Pulmonary artery endothelial cell (primary cell): ENCODE data around the gene FARP1. TPM values are rescaled to one million over a fixed set of nuclear protein-coding genes. Genes with fewer than 3 reads are reported as not detected.

Experiments
- DNase-seq: peaks from one replicate; pipeline ENCODE4 v3.0.0-alpha.2; 2011; ENCODE audit warnings: low read depth, low spot score
- total RNA-seq: library from RNA; depleted of rRNA; stranded (reverse); fragments of >200 nt; gene quantifications from 2 replicates; pipeline ENCODE4 v1.2.3, GENCODE V29; 2014

The FARP1 gene
- total RNA-seq, 1 donor from 2014 or later: 18.9 TPM

DNA sequence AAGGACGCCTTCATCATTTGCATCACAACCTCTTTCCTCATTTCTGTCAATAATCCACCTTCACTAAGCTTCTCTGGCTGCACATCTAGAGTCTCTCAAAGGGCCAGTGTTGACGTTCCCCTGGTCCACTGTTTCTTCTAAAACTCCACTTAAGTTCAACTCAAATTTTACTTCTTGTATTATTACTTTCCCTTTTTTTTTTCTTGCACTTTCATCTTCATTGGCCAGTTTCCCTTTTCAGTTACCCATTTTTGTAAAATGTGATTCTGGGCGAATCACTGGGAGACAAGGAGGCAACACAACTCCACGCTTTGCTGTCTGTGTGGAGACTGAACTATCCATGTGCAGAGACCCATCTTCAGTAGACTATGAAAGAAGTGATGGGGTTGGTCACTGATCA, 162.8 kb downstream of the FARP1 start:
- DNase-seq: no peak

DNA sequence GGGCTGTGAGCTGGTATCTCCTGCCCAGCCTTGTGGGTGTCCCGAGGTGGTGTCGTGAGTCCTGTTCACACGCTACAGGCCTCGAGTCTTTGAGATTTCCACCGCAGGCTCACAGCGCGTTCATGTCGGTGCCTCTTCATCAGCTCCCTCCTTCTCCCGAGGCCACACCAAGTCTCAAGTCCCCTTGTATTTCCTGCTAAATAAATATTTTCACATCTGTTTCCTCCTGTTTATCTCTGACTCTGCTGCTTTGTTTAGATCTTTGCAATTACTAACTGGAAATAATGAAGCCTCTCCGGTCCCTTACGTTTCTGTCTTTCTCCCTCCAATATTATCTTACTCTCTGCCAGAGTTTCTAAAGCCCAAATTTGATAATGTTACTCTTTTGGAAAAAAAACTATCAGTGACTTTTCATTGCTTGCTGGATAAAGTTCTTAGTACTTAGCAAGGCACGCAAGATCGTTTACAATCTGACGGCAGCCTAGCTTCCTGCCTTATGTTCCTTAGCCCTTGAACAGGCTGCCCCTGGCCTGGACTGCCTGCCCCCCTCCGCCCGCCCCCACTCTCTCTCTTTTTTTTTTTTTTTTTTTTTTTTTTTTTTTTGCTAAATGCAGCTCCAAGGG, 164.7 kb downstream of the FARP1 start:
- peak; percentile 20 for DNase-seq

DNA sequence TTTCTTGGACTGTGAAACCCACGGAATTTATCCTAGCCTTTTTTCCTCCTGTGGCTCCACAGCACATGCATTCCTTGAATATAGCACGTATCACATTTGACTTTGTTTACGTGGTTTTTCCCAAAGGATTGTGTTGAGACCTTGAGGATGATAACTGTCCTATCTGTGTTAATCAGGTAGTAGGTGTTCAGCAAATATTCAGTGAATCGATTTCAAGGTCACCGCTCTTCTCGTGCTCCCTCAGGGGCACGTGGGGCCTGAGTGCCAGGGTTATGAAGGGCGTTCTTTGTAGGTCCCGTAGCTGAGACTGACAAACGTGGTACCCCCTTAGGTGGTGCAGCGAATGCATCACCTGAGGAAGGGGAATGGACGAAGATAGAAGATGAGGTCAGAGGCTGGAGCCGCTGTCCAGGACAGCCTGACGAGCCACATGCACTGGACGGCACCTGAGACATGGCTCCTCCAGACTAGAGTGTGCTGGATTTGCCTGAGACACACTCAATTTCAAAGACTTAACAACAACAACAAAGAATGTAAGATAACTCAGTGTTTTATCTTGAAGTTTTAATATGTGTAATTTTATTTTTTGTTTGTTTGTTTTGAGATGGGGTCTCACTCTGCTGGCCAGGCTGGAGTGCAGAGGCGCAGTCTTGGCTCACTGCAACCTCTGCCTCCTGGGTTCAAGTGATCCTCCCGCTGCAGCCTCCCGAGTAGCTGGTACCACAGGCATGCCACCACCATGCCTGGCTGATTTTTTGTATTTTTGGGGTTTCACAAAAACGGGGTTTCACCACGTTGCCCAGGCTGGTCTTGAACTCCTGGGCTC, 165.4 kb downstream of the FARP1 start:
- no peak for DNase-seq

DNA sequence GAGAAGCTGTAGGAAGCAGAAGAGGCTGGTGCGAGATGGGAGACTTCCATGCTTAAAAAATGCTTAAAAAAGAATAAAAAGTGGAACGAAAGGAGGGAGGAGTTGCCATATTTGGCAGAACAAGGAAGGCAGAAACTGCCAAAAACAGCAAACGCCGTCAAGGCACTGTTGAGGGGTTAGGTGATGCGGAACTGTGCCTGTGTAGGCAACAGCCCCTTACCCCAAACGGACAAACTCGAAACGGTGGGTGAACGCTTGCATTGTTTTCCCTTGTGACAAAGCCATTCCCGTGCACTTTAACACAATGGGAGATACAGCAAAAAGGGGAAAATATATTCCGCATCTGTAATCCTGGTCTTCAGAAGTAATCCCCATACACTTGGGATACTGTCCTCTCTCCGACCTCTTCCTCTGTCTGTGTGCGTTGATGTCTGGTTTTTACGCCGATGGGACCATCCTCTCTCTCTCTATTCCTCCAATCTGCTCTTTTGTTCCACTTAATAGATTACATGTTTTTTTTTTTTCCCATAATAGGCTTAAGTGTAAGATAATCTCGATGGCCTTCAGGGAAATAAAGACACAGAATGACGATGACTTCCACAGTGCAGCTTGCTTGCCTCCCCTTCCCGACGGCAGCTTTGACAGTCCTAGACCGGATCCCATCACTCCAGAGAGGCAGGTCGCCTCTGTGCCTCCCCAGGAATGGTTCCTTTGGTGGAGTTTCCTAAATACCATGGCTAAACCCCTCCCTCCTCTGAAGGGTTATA, 166.9 kb downstream of the FARP1 start:
- no peak for DNase-seq

DNA sequence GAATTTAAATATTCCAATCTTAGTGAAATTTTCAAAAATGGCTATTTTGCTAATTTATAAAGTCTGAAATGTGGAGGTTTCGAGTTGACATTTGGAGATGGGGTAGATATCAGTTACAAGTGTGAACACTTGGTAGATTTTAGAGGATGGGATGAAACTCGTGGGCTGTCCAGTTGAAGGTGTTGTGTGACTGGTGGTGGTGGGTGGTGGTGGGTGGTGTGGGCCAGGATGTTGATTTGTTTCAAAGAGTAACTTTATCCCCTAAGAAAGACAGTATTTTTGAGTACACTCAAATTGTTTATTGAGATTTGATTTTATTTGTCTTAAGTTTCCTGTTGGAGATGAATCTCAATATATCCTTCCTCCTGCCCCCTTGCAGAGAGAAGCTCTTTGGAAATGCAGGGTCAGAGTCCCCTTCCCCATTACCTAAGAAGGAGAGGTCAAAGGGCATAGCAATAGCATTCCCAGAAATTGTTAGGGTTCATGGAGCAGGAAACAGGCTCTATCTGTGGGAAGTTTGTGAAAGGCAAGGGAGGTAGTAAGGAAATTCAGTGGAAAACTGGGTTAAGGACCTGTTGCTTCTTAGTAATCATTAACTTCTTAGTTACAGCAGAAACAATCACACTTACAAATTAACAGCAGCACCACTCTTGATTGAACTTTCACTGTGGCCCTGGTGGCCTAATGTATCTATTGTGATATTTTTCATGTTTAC, 167.7 kb downstream of the FARP1 start:
- no peak for DNase-seq

DNA sequence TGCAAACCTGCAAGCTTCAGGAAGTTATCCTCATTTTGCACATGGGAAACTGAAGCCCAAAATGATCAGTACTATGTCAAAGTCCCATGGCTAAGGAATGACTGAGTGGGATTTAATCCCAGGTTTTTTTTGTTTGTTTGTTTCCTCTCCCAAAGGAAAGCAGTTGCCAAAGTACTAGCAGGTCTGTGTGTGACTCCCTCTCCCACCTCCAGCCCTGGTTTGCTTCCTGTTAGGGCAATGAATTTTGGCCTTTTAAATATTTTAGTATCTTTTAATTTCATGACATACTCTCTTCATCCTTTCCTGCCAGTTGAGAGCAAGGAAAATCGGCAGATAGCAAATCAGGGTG, 168.3 kb downstream of the FARP1 start:
- DNase-seq: no peak

DNA sequence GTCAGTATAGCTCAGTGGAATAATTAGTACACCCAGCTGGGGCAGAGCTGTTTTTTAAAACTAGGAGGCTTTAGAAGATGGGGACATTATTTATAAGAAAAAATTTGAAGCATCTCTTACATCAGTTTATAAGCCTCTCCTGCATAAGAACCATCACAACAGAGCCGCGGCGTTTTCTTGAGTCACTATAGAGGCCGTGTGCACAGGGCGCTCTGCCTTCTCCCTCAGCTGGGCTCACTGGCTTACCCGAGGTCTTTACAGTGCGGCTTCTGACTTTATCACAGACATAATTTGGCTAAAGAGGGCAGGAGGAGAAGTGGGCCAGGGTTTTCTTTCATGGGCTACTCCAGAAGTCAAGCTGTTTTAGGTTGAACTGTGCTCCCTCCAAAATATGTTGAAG, 169.7 kb downstream of the FARP1 start:
- no peak for DNase-seq

DNA sequence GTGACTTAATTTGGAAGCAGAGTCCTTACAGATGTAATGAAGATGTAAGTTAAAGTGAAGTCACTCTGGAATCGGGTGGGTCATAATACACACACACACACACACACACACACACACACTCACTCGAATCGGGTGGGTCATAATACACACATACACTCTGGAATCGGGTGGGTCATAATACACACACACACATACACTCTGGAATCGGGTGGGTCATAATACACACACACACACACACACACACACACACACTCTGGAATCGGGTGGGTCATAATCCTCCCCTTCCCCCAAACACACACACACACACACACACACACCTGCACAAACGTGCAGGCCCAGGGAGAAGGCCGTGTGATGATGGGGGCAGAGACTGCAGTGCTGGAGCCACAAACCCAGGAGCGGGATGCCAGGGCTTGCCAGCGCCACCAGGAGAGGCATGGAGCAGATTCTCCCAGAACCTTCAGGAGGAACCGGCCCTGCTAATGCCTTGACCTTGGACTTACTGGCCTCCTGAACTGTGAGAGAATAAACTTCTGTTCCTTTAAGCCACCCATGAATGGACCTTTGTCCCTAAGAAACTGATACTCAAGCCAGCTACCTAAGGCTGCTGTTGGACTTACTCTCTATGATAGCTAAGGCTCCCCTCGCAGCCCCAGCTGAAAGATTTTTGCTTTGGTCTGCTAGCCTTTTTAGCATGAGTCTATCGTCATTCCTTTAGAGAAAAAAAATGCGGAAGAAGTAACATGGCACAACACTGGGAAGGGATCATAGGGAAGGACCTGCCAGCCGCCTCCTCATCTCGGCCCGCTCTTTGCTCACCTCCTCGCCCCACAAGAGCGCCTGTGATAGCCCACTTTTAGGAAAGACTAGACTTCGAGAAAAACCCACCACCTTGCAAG, 170.4 kb downstream of the FARP1 start:
- DNase-seq: no peak

DNA sequence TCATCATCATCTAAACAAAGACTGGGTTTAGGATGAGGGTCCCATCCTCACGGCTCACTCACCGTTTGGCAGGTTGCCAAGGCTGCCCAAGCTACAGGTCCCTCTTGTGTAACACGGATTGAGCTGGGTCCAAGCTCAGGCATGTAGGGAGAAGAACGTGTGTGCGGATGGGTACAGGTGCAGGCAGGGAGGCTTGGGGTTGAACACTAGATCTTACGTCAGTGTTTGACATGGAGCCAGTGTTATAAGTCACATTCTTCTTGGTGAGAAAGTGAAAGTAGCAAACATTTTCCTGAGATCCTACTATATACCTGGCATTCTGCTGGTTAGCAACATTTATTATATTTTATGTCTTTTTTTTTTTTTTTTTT, 171.0 kb downstream of the FARP1 start:
- DNase-seq: no peak

DNA sequence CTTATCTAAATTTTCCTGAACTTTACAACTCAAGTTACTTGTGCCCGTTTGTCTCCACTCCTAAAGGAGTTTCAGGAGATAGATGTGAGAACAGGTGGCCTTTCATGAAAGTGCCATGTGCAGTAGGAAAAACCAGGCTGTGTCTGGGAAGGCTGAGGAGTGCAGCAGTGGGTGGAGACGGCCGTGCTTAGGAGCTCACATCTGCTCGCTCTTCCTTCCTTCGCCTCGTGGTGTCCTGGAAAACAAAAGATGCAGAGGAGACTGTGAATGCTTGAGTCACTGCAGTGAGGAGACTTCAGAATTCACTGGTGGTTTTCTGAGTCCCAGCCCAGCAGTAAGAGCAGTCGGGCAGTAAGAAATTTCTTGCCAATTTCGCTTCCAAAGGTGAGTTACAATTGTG, 172.6 kb downstream of the FARP1 start:
- peak; percentile 13 for DNase-seq

DNA sequence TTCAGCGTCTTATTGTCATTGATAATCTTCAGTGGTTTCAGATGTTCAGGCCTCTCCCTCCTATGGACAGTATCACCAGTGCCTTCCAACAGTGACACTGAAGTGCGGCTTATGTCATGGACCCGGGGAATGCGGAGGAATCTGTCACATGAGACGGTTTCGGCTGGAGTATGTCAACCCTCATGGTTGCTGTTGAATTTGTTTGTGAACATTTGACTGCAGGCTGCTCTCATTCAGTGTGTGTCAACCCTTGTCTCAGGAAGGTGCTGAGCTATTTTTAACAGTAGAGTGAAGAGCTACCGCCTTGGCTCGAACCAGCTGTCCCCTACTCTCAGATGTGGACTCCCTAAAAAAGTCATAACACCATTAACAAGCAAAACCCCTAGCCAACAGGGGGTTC, 173.0 kb downstream of the FARP1 start:
- no peak for DNase-seq

DNA sequence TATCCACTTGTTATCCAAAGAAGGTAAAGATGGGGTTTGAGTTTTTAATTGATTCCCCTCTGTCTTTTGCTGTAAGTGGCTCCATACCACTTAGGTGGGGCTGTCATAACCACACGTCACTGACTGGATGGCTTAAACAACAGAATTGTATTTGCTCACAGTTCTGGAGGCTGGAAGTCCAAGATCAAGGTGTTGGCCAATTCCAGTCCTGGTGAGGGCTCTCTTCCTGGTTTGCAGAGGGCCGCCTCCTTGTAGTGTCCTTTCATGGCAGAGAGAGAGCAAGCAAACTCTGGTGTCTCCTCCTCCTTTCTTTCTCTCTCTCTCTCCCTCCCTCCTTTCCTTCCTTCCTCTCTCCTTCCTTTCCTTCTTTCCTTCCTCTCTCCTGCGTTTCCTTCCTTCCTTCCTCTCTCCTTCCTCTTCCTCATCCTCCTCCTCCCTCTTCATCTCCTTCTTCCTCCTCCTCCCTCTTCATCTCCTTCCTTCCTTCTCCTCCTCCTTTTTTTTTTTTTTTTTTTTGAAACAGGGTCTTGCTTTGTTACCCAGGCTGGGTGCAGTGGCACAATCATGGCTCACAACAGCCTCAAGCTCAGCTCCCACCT, 174.8 kb downstream of the FARP1 start:
- DNase-seq: no peak

DNA sequence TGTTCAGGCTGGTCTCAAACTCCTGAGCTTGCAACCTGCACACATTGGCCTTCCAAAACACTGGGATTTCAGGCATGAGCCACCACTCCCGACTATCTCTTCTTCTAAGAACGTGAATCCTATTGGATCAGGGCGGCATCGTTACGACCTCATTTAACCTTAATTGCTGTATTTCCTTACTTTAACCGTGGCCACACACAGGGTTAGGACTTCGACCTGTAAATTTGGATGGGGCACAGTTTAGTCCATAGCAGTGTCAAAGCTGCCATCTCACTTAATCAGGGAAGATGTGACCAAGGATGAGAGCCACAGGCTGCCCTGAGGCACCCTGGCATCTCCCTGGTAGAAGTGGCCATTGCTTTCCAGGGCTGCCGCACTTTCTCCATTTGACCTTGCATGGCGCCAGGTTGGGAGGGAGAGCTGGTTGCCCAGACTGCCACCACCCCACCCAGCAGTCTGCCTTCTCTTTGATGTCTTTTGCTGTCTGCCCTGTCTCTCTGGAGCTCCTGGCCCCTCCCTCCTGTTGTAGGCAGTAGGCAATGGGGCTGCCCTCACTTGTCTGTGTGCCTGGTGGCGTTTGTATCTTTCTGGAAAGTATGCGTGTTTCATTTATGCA, 175.5 kb downstream of the FARP1 start:
- DNase-seq: no peak

DNA sequence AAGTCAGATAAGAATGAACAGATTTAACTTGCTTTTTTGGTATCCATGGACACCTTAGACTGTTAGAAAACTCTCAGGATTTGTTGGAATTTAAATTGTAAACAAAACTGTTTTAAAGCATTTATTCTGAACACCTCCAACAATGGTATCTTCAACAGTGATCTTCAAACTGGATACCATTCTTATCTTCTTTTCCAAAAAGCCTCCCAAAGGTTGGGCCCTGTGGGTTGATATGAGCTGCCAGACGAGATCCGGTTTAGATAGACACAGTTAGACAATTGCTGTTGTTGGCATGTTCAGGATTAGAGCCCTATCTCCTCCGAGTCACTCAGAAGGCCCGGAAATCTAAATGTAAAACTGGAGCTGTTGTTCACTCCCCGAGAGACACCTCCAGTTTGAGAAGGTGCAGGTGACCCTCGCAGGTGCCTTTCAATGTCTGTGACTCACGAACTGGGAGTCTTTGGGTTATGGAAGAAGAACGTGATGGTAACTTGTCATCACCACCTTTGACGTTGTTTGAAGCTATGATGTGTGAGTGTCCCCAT, 177.7 kb downstream of the FARP1 start:
- no peak for DNase-seq

DNA sequence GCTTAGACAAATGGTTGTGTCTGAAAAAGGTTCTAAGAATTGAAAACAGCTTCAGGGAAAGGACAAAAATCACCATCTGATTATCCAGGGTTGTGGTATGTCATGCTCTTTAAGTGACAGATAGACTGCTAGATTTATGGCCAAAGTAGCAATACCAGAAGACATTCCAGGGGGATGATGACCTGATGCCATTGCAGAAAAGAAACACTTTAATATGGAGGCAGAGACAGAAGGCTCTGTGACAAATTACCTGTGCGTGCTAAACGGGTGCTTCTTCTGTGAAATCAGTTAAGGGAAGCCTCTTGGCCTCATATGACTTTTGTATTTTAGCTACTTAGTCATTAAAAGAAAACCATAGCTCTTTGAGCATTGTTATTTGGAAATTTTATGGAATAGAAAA, 178.5 kb downstream of the FARP1 start:
- no peak for DNase-seq

DNA sequence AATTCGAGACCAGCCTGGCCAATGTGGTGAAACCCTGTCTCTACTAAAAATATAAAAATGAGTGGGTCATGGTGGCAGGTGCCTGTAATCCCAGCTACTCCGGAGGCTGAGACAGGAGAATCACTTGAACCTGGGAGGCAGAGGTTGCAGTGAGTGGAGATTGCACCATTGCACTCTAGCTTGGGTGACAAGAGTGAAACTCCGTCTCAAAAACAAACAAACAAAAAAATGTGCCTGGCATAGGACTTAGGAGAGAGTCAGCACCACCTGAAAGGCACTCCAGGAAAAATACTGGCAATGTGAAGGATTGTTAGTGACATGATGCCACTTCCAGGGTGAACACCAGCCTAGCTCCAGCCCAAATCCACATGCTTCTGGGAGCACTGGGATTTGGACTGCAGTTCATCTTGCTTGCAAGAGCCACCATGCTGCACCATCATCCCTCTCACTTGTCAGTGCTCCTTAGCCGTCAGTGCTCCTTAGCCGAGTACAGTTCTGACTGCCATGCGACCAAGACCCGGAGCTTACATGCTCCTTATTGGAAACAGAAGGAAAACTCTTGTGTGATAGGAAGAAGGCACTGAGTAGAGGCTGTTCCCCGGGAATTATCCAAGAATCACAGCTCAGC, 179.3 kb downstream of the FARP1 start:
- DNase-seq: no peak

DNA sequence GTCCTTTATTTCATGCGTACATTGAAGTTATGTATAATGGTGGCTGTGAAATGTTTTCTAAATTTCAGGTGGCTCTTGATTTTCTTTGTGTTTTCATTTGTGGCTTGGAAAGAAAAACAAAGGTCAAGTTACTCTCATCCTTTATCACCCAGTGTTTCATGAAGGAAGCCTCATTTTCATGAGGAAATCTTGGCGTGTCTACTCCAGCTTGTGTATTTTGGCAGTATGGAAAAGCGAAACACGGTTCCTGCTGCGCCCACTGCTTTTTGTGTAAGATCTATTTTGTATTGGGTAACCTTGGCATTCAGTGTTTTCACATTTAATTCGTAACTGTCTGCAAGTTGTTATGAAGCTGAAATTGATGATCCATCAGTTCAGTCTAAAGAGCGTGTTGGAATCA, 181.2 kb downstream of the FARP1 start:
- no peak for DNase-seq

DNA sequence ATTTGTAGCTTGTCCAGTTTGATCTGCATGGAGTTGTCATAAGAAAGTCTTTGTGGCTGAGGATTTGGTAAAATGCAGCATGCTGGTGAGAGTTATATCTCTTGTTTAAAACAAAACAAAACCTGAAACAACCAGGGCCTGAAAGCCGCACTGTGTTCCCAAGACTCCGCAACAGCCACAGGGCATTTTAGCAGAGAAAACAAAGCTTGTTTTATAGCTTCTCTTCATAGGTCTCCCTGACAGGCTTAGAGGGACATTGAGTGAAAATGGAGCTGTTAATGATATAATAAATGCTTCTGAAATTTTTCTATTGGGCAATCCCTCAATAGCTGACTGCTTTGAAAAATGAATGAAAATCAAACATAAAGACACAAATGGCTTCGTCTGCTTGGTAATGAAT, 182.8 kb downstream of the FARP1 start:
- no peak for DNase-seq

DNA sequence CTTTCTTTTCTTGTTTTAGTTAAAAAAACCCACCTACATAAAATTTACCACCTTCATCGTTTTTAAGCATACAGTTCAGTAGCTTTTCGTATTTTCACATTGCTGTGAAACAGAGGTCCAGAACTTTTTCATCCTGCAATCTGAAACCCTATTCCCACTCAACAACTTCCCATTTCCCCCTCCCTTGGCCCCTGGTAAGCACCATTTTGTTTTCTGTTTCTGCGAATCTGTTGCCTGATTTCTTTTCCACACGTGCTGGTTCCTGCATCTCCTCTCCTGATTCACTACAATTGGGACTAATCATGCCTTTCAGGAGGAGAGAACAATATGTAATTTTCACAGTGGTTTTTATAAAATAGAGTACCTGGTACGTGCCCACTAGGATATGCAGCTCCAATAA, 183.4 kb downstream of the FARP1 start:
- DNase-seq: no peak
